ENCODE data around the gene SPESP1.

DNA sequence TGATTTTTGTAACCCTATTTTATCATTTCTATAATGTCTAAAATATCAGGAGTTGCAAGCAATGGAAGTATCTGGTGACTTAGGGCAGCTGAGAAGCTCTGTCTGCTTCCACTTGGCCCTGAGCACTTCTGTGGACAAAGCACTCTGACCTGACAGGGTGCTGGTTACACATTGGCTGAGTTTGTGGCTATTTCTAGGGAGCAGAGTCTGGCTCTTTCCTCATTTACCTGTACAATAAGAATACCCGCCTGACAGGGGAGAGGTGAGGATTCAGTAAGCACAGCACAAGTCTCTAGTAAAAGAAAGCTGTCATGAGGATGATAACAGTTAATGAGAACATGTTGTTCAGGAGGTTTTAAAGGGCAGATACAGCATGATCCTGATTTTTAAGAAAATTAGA lies 33.3 kb upstream of the SPESP1 start:
- TF ChIP-seq MYC (IDR thresholded peaks at IDR 0.05; ENCODE audit: low read depth, low read length) (no peak), EZH2 (IDR thresholded peaks at IDR 0.05; ENCODE audit: borderline replicate concordance, low read depth, low read length, severe bottlenecking) (no peak), POLR2A (IDR thresholded peaks at IDR 0.05; ENCODE audit: low read depth, low read length) (no peak), GATA2 (IDR thresholded peaks at IDR 0.05; ENCODE audit: insufficient read depth, insufficient read length, low read depth, low read length) (no peak), POLR2AphosphoS5 (IDR thresholded peaks at IDR 0.05; ENCODE audit: insufficient read depth, low read depth, low read length) (no peak), JUN (IDR thresholded peaks at IDR 0.05; ENCODE audit: borderline replicate concordance, insufficient read depth, insufficient read length, low read depth) (no peak), FOS (IDR thresholded peaks at IDR 0.05; ENCODE audit: borderline replicate concordance, insufficient read depth, low read length) (no peak)
- TF ChIP-seq, protein P1, sequence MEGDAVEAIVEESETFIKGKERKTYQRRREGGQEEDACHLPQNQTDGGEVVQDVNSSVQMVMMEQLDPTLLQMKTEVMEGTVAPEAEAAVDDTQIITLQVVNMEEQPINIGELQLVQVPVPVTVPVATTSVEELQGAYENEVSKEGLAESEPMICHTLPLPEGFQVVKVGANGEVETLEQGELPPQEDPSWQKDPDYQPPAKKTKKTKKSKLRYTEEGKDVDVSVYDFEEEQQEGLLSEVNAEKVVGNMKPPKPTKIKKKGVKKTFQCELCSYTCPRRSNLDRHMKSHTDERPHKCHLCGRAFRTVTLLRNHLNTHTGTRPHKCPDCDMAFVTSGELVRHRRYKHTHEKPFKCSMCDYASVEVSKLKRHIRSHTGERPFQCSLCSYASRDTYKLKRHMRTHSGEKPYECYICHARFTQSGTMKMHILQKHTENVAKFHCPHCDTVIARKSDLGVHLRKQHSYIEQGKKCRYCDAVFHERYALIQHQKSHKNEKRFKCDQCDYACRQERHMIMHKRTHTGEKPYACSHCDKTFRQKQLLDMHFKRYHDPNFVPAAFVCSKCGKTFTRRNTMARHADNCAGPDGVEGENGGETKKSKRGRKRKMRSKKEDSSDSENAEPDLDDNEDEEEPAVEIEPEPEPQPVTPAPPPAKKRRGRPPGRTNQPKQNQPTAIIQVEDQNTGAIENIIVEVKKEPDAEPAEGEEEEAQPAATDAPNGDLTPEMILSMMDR (IDR thresholded peaks at IDR 0.05; ENCODE audit: extremely low read depth in 1 of 2, insufficient read depth in 1 of 2, low read depth in 1 of 2, low read length in 2 of 2): no peak
- TF ChIP-seq, protein P2, sequence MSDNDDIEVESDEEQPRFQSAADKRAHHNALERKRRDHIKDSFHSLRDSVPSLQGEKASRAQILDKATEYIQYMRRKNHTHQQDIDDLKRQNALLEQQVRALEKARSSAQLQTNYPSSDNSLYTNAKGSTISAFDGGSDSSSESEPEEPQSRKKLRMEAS (IDR thresholded peaks at IDR 0.05; ENCODE audit: insufficient read depth, insufficient read length): no peak
